ENCODE measurements around the gene ATP8A2. TPM values are rescaled to one million over a fixed set of nuclear protein-coding genes. Genes with fewer than 3 reads are reported as not detected.
A peak's percentile ranks its signal among the peaks of the same experiment; 100 is the strongest.
"Not testable (repeated sequence)": the region's sequence is repeated elsewhere in the genome, so short reads cannot be mapped to it uniquely, and the experiment has no call there.

The ATP8A2 gene
- total and polyA plus RNA-seq, 10 of the 15 experiments (the other 5 are each of a cell fraction or from before 2014, with no cell fraction given): 0.01 to 0.04 (median 0.04) TPM; not detected in 7

DNA sequence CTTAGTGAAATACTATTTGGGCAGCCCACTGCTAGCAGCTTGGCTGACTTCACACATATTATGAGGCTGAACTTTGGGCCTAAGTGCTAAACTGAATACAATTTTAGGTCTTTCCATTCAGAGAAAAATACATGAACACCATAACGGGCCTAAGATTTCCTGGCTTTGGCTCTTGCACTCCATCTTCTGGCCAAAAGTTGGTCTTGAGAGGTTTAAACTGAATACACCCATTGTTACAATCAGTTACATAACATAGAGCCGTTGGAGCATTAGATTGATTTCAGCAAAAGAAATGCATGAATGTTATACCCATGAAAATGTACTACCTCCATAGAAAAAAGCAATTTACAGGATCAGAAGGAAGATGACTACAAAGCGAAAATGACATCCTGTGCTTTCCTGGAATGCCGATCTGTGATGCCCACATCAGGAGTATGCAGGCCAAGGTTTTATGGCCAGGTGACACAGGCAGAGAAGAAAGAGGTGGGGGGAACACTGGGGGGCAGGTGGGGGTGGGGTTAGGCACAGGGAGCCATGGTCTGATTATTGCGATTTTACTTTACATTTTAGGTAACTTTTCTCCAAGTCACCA lies 691.2 kb downstream of the ATP8A2 start (continued):
- TF ChIP-seq CTCF (IDR thresholded peaks at IDR 0.05 in 2 of 3, conservative IDR thresholded peaks at IDR 0.05 in 1 of 3; ENCODE audit: control insufficient read depth in 2 of 3, extremely low read depth in 1 of 3, insufficient read depth in 1 of 3, low read depth in 3 of 3, low read length in 3 of 3): peak; percentile 42 to 59 (median 51); a peak in 5 of 6 replicates

DNA sequence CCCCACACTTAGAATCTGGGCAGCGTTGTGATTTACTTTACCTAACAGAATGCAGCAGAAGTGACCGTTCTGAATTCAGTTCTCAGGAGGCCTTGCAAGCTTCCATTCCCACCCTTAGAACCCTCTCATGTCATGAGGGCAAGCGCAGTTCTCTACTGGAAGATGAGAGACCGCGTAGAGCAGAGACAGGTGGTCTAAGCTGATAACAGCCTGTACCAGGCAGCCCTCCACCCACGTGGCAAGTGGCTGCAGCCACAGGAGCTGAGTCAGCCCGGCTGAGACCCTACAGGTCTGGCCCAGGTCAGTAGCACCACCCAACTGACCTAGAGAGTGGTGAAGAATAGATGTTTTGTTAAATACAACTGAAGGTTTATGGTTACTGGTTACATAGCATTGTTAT lies 694.7 kb downstream of the ATP8A2 start:
- H3K79me2 ChIP-seq (ENCODE audit: control insufficient read depth, insufficient read depth, low read length); FAIRE-seq; in situ Hi-C loops (cut with MboI); H3K9ac ChIP-seq (ENCODE audit: control insufficient read depth, insufficient read depth, low read length); H3K4me3 ChIP-seq; ATAC-seq; POLR2A ChIA-PET; H3K27me3 ChIP-seq (replicated peaks in 1 of 2; ENCODE audit: control insufficient read depth in 2 of 2, insufficient read depth in 2 of 2, low read length in 1 of 2); intact Hi-C loops (cut with micrococcal nuclease; ENCODE audit: unreplicated experiment); H3K4me1 ChIP-seq (ENCODE audit: control insufficient read depth, insufficient read depth, low read length); DNase-seq (ENCODE audit: low read depth, low spot score); H3K36me3 ChIP-seq (ENCODE audit: control insufficient read depth in 2 of 2, insufficient read depth in 2 of 2, low read length in 1 of 2); H3K9me3 ChIP-seq (replicated peaks; ENCODE audit: control insufficient read depth, insufficient read depth, low read length); H3K27ac ChIP-seq (ENCODE audit: control insufficient read depth, insufficient read depth); SMC1A ChIA-PET (ENCODE audit: uncharacterized antibody, unreplicated experiment); BruUV-seq (replicated peaks); RAD21 ChIA-PET (ENCODE audit: unreplicated experiment); H2AFZ ChIP-seq (ENCODE audit: control insufficient read depth, low read depth, low read length); H3K4me2 ChIP-seq (ENCODE audit: control insufficient read depth, insufficient read depth); H4K20me1 ChIP-seq (ENCODE audit: control insufficient read depth, insufficient read depth); CTCF ChIA-PET: not testable (repeated sequence)
- WGBS (ENCODE audit: insufficient coverage, insufficient replicate concordance, low lambda C conversion rate, missing lambda C conversion rate): 38% methylated on average over 7 of the region's 7 CpGs

DNA sequence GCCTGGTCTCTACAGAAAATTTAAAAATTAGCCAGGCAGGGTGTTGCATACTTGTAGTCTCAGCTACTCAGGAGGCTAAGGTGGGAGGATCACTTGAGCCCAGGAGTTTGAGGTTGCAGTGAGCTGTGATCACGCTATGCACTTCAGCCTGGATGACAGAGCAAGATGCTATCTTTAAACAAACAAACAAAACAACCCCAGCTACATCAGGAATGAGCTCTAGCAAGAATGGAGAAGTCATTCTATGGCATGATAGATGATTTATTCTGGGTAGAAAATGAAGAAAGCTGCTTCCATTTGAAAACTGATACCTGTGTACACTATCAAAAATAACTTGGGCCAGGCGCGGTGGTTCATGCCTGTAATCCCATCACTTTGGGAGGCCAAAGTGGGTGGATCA lies 695.8 kb downstream of the ATP8A2 start:
- TF ChIP-seq YBX1 (IDR thresholded peaks at IDR 0.05) (no peak), HSF1 (IDR thresholded peaks at IDR 0.05; ENCODE audit: low read depth, low read length) (no peak), ZNF384 (IDR thresholded peaks at IDR 0.05; ENCODE audit: borderline replicate concordance, low read depth, low read length) (no peak), PML (IDR thresholded peaks at IDR 0.05; ENCODE audit: low read length) (no peak), MEF2B (IDR thresholded peaks at IDR 0.05; ENCODE audit: partially characterized antibody, poor library complexity, severe bottlenecking) (no peak), KLF5 (IDR thresholded peaks at IDR 0.05; ENCODE audit: partially characterized antibody) (no peak)
- H3K36me3 ChIP-seq (ENCODE audit: control insufficient read depth in 2 of 2, insufficient read depth in 2 of 2, low read length in 1 of 2): no peaks in the 10 kb centered on the region
- no peaks in the 10 kb centered on the region for H3K4me1 ChIP-seq (ENCODE audit: control insufficient read depth, insufficient read depth, low read length)
- H3K79me2 ChIP-seq (ENCODE audit: control insufficient read depth, insufficient read depth, low read length): no peaks in the 10 kb centered on the region
- WGBS (ENCODE audit: insufficient coverage, insufficient replicate concordance, low lambda C conversion rate, missing lambda C conversion rate): 77% methylated on average over 3 of the region's 3 CpGs
- no peak for DNase-seq (ENCODE audit: low read depth, low spot score)
- no peak for FAIRE-seq
- RAD21 ChIA-PET (ENCODE audit: unreplicated experiment): no interaction called here
- intact Hi-C loops (cut with micrococcal nuclease; ENCODE audit: unreplicated experiment): no loop called here
- H3K27me3 ChIP-seq (replicated peaks in 1 of 2; ENCODE audit: control insufficient read depth in 2 of 2, insufficient read depth in 2 of 2, low read length in 1 of 2): no peaks in the 10 kb centered on the region
- no peak for ATAC-seq
- no peak overlapping the region for H3K4me2 ChIP-seq (ENCODE audit: control insufficient read depth, insufficient read depth)
- POLR2A ChIA-PET: no interaction called here
- no TSS peak for BruUV-seq (replicated peaks)
- CTCF ChIA-PET: no interaction called here
- in situ Hi-C loops (cut with MboI): no loop called here
- H4K20me1 ChIP-seq (ENCODE audit: control insufficient read depth, insufficient read depth): no peaks in the 10 kb centered on the region
- no peak overlapping the region for H3K9ac ChIP-seq (ENCODE audit: control insufficient read depth, insufficient read depth, low read length)
- H3K4me3 ChIP-seq: no peak overlapping the region
- SMC1A ChIA-PET (ENCODE audit: uncharacterized antibody, unreplicated experiment): interaction anchor here (1.1 to 1.4 kb wide), 2 partner anchors 33 to 239 kb away, joined by 3 read pairs; no protein-coding TSS in a partner anchor
- H3K27ac ChIP-seq (ENCODE audit: control insufficient read depth, insufficient read depth): no peak overlapping the region
- no peaks in the 10 kb centered on the region for H3K9me3 ChIP-seq (replicated peaks; ENCODE audit: control insufficient read depth, insufficient read depth, low read length)
- H2AFZ ChIP-seq (ENCODE audit: control insufficient read depth, low read depth, low read length): no peak overlapping the region

All from GM12878 (cell line).